Stimulated activated CD4-positive, alpha-beta T cell treated with anti-CD3 and anti-CD28 coated beads, Interleukin-2, amount 100 ng/mL, for 48 hours (primary cell): Measurements from ENCODE around the gene TAGLN3.

Source experiments
- DNase-seq, 2 donors: peaks; one replicate each; pipeline ENCODE4 v3.0.0-alpha.2; 2020

TAGLN3 gene

DNA sequence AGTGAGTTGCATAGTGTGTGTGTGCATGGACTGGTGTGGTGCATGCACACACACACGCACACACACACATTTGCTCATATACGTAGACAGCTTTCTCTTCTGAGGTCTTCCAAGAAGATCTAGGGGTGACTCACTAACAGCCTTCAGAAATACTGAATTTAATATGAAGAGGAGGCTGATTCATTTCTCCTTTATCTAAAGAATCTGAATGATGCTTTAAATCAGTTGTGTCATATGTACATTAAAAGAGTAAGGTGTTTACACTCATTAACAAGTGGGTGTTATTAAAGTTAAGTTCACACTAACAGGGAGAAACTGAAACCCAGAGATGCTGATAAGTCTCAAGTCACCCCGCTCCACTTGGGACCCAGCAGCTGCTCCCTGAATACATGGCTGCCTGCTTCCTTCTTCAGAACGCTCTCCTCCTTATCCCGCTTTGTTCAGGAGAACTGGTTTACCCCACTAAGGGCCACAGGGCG, 57.8 kb downstream of the TAGLN3 start:
- DNase-seq, result peak in 1 of 2 donors; percentile 8

DNA sequence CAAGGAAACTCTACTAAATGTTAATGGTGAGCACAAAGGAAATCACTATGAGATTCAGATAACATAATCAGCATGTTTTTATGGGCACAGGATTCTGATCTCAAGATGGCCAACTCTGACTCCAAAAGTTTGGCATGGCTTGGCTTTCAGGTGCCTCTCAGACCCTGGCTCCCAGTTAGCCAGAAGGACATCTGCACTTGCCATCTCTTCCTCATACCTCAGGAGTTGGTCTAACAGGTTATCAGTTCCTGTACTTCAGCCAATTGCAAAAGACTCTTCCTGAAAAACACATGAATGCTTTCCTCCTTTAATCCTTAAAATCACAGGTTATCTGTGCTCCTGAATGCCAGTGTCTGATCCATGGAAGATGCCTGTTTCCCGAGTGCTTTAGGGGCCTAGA, 60.8 kb downstream of the TAGLN3 start:
- no peak for DNase-seq

- no peak for DNase-seq
Measured at GRCh38 chr3:112061152-112061551, 62.4 kb downstream of the TAGLN3 start.
